HG02884 (cell line): ENCODE results near the gene PCDHGC4.
A peak's percentile ranks its signal among the peaks of the same experiment; 100 is the strongest.

Source experiments
- ATAC-seq: cut with Tn5 transposase; IDR thresholded peaks from one replicate; pipeline ENCODE4 v1.9.1; 2021; ENCODE audit warnings: mild to moderate bottlenecking, moderate library complexity; ENCODE audit not compliant: unreplicated experiment

PCDHGC4 gene

DNA sequence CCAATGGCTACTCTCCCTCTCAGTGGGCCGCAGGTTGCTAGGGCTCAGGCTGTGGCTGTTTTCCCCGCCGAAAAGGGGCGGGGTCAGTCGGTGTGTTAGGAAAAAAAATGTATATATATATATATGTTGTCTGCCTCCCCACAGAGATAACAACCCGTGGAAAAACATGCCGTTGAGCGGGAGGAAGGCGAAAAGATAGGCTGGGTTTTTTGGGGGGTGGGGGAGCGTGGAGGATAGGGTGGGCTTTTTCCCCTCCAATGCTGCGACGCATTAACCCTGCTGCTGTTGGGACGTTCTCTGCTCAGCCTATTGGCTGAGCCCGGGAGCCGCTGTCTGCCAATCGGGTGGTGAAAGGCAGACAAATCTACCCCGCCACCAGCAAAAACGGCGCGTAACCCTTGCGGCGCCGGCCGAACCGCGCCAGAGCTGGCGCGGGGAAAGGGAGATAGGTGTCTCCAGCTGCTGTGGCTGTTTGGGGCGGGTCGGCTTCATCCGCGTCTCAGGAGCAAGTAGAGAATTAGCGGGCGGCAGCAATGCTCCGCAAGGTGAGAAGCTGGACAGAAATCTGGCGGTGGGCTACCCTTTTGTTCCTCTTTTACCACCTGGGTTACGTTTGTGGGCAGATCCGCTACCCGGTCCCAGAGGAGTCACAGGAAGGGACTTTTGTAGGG lies at the start of gene PCDHGC4:
Gene PCDHGC4, plus strand, starts transcription at position 390 of the 671 bp plus-strand sequence. Its CDS starts 144 bp downstream, at position 534.
- peak; percentile 54 for ATAC-seq

- ATAC-seq = no peak
Measured at GRCh38 chr5:141437221-141437620, 47.6 kb upstream of the PCDHGC4 start.

- no peak for ATAC-seq
Measured at GRCh38 chr5:141439411-141440141, 45.3 kb upstream of the PCDHGC4 start.

- ATAC-seq = no peak
Measured at GRCh38 chr5:141440341-141440740, 44.5 kb upstream of the PCDHGC4 start.

DNA sequence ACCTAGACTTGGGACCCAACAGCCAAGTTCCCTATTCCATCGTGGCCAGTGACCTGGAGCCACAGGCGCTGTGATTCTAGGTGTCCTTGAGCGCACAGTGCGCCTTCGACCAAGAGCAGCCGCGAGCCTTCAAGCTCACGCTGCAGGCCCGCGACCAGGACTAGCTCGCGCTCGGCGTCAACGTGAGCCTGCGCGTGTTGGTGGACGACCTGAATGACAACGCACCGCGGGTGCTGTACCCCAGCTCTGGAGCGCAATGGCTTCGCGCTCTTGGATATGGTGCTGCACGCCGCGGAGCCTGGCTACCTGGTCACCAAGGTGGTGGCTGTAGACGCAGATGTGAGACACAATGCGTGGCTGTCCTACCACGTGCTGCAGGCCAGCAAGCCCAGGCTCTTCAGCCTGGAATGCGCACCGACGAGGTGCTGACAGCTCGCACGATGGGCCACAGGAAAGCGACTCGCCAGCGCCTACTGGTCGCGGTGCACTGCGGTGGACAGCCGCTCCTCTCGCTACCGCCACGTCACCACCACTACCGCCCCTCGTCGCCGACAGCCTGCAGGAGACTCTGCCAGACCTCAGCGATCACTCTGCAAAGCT lies 43.2 kb upstream of the PCDHGC4 start:
- no peak for ATAC-seq

DNA sequence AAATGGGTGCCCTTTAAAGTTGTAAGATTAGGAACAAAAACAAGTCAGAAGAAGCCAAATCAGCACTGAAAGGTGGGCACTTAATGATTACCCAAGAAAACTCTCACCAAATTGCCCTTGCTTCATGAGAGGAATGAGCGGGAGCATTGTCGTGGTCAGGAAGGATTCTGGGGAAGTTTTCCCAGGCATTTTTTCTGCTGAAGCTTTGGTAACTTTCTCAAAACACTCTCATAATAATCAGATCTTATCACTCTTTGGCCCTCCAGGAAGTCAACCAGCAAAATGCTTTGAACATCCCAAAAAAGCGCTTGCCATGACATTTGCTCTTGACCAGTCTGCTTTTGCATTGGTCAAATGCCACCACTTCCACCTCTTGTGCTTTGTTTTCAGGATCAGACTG lies 19.5 kb upstream of the PCDHGC4 start:
- no peak for ATAC-seq

DNA sequence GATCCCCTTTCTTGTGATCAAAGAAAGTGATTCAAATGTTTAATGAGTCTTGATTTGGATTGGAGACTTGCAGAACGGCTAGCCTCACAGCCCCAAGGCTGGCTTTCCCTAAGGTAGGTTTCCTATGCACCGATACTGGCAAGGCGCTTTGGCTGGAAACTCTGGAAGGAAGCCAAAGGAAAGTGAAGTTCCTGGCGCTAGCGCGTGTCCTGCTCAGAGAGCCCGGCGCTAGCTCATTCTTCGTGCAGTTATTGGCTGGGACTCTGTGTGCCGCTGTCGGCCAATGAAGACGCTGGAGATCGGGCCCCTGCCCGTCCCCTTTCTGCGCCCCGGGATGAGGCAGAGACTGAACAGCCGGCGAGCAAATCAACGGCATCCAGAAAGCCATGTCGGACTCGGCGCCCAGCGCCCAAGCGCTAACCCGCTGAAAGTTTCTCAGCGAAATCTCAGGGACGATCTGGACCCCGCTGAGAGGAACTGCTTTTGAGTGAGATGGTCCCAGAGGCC lies 9.2 kb upstream of the PCDHGC4 start, which contains the start of gene PCDHGC3:
Gene PCDHGC3, plus strand, starts transcription at position 342 of the 507 bp plus-strand sequence. Its CDS starts 151 bp downstream, at position 493.
- peak; percentile 96 for ATAC-seq

DNA sequence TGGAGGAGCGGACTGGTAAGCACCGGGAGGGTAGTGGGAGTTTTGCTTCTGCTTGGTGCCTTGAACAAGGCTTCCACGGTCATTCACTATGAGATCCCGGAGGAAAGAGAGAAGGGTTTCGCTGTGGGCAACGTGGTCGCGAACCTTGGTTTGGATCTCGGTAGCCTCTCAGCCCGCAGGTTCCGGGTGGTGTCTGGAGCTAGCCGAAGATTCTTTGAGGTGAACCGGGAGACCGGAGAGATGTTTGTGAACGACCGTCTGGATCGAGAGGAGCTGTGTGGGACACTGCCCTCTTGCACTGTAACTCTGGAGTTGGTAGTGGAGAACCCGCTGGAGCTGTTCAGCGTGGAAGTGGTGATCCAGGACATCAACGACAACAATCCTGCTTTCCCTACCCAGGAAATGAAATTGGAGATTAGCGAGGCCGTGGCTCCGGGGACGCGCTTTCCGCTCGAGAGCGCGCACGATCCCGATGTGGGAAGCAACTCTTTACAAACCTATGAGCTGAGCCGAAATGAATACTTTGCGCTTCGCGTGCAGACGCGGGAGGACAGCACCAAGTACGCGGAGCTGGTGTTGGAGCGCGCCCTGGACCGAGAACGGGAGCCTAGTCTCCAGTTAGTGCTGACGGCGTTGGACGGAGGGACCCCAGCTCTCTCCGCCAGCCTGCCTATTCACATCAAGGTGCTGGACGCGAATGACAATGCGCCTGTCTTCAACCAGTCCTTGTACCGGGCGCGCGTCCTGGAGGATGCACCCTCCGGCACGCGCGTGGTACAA lies 8.5 kb upstream of the PCDHGC4 start:
- peak; percentile 18 for ATAC-seq

- no peak for ATAC-seq
Measured at GRCh38 chr5:141477044-141477575, 7.7 kb upstream of the PCDHGC4 start.

- ATAC-seq = no peak
Measured at GRCh38 chr5:141477815-141478214, 7.0 kb upstream of the PCDHGC4 start.

DNA sequence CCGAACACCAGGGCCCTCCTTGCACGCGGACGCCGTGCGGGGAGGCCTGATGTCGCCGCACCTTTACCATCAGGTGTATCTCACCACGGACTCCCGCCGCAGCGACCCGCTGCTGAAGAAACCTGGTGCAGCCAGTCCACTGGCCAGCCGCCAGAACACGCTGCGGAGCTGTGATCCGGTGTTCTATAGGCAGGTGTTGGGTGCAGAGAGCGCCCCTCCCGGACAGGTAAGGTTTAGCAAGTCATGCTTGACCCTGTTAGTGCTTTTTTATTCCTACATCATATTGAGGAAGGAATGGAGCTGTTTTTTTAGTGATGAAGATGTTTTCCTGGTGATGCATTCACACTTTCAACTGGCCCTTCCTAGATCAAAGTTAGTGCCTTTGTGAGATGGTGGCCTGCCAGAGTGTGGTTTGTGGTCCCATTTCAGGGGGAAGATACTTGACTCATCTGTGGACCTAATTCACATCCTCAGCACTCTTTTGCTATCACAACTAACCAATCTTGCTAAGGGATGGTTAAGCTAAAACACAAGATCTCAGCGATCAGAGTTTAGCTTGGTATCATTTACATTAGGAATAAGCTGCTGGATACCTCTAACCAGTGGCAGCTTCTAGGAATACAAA lies 6.4 kb upstream of the PCDHGC4 start:
- ATAC-seq = no peak

GRCh38 chr5:141479776-141480175 lies 5.1 kb upstream of the PCDHGC4 start:
- no peak for ATAC-seq

DNA sequence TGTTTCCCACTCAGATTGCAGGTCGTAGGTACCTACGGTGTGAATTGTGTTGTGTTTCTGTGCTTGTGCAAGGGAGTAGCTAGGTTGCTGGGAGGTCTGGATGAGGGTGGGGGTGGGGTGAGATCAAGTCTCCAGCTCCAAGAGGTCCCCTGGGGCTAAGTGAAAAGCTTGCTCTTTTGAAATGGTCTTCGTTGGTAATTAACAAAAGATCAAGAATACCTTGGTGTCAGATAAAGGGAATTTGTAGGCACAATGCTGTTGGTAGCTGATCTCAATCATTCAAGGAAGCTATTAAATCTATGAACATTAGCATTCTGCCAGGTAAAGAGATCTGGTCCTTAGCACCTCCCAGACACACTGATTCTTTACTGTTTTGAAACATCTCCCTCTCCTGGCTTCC lies 928 bp upstream of the PCDHGC4 start:
- no peak for ATAC-seq

DNA sequence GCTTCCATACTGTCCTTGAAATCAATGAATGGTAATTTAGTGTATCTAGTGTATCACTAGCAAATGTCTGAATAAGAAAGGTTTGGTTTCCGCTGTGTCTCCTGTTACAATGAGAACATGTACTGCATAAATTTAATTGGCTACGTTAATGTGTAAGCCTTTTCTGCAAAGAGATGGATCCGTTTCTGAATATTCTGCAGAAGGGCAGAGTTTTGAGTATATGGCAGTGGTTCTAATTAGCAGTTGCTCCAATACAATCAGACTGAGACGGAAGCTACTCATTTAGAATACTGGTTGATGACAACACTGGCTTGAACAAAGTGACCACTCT lies 555 bp upstream of the PCDHGC4 start:
- ATAC-seq = no peak

- peak; percentile 5 for ATAC-seq
Measured at GRCh38 chr5:141485321-141486055, 658 bp downstream of the PCDHGC4 start.

DNA sequence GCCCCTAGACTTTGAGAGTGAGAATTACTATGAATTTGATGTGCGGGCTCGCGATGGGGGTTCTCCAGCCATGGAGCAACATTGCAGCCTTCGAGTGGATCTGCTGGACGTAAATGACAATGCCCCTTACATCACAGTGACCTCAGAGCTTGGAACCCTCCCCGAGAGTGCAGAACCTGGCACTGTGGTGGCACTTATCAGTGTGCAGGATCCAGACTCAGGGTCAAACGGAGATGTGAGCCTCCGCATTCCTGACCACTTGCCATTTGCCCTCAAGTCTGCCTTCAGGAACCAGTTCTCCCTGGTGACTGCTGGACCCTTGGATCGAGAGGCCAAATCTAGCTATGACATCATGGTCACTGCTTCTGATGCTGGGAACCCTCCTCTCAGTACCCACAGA lies 1.3 kb downstream of the PCDHGC4 start:
- no peak for ATAC-seq

DNA sequence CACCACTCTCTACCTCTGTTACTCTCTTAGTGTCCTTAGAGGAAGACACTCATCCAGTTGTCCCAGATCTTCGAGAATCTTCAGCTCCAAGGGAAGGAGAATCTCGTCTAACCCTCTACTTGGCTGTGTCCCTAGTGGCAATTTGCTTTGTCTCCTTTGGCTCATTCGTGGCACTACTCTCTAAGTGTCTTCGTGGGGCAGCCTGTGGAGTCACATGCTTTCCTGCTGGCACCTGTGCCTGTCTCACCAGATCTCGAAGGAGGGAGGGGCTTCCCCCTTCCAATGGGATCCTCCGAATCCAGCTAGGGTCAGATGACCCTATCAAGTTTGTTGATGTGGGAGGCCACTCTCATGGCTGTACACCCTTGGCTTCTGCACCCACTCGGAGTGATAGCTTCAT lies 2.3 kb downstream of the PCDHGC4 start:
- no peak for ATAC-seq

- ATAC-seq = no peak
Measured at GRCh38 chr5:141488591-141489561, 4.0 kb downstream of the PCDHGC4 start, which contains the start of gene PCDHGC5. TSS of gene PCDHGC5 (plus strand) at chr5:141489081. CDS start at chr5:141489241, 160 bp downstream.
